Suprapubic skin (tissue), 4 donors: ENCODE data around the gene YPEL2.

Experiments
- POLR2A ChIP-seq, 2 donors: fragments of 450-650 bp; IDR thresholded peaks; one replicate each; pipeline ENCODE4 v1.6.1; 2017; ENCODE audit warnings: antibody characterized with exemption in 2 of 2, mild to moderate bottlenecking in 2 of 2, moderate library complexity in 2 of 2
- POLR2AphosphoS5 ChIP-seq, 3 donors: sonication (generic); formaldehyde crosslinking; IDR thresholded peaks; one replicate each; pipeline ENCODE4 v1.6.1; 2017; ENCODE audit warnings: antibody characterized with exemption in 3 of 3
- TF ChIP-seq, protein P1 (sequence below), 2 donors: fragments of 200-600 bp in 1 of 2; fragments of 450-650 bp in 1 of 2; sonication (generic) in 1 of 2; IDR thresholded peaks; one replicate each; pipeline ENCODE4 v1.5.1; 2016 to 2019; ENCODE audit warnings: antibody characterized with exemption in 2 of 2, mild to moderate bottlenecking in 1 of 2, moderate library complexity in 1 of 2

DNA sequence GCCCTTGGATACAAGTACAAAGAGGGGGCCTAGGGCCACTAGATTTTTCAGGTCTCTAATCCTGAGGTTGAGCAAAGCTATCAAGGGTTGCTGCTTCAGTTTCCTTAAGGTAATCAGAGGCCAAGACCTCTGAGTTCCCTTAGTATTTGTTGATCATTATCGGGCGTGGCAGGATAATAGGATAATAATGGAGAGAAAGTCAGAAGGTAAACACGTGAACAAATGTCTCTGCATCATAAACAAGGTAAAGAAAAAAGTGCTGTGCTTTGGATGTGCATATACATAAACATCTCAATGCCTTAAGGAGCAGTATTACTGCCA lies 41.5 kb upstream of the YPEL2 start:
- no peak for TF ChIP-seq POLR2AphosphoS5 (IDR thresholded peaks at IDR 0.05)
- TF ChIP-seq, protein P1, sequence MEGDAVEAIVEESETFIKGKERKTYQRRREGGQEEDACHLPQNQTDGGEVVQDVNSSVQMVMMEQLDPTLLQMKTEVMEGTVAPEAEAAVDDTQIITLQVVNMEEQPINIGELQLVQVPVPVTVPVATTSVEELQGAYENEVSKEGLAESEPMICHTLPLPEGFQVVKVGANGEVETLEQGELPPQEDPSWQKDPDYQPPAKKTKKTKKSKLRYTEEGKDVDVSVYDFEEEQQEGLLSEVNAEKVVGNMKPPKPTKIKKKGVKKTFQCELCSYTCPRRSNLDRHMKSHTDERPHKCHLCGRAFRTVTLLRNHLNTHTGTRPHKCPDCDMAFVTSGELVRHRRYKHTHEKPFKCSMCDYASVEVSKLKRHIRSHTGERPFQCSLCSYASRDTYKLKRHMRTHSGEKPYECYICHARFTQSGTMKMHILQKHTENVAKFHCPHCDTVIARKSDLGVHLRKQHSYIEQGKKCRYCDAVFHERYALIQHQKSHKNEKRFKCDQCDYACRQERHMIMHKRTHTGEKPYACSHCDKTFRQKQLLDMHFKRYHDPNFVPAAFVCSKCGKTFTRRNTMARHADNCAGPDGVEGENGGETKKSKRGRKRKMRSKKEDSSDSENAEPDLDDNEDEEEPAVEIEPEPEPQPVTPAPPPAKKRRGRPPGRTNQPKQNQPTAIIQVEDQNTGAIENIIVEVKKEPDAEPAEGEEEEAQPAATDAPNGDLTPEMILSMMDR (IDR thresholded peaks at IDR 0.05), result no peak
- TF ChIP-seq POLR2A (IDR thresholded peaks at IDR 0.05), result no peak
